Suppressor macrophage treated with lipopolysaccharide for 4 hours (primary cell): ENCODE data around the gene RALGAPB.
A peak's percentile ranks its signal among the peaks of the same experiment; 100 is the strongest.
"Not testable (repeated sequence)": the region's sequence is repeated elsewhere in the genome, so short reads cannot be mapped to it uniquely, and the experiment has no call there.

Source experiments
- DNase-seq: peaks from one replicate; pipeline ENCODE4 v3.0.0-alpha.2; 2020

The RALGAPB gene

GRCh38 chr20:38447931-38448675, 24.5 kb upstream of the RALGAPB start:
- DNase-seq: peak; percentile 29

GRCh38 chr20:38449046-38449445, 23.6 kb upstream of the RALGAPB start:
- no peak for DNase-seq

GRCh38 chr20:38450412-38450975, 22.1 kb upstream of the RALGAPB start:
- DNase-seq: no peak

GRCh38 chr20:38452880-38453624, 19.6 kb upstream of the RALGAPB start:
- no peak for DNase-seq

GRCh38 chr20:38453941-38454340, 18.7 kb upstream of the RALGAPB start:
- no peak for DNase-seq

GRCh38 chr20:38454556-38455473, 17.8 kb upstream of the RALGAPB start:
- DNase-seq: no peak

GRCh38 chr20:38458314-38458713, 14.3 kb upstream of the RALGAPB start:
- DNase-seq: no peak

- DNase-seq: no peak
These were observed 12.5 kb upstream of the RALGAPB start for GRCh38 chr20:38460040-38460623.

- DNase-seq: not testable (repeated sequence)
These were observed 12.0 kb upstream of the RALGAPB start for GRCh38 chr20:38460631-38461030.

- not testable (repeated sequence) for DNase-seq
These were observed 11.5 kb upstream of the RALGAPB start for GRCh38 chr20:38461167-38461566.

- not testable (repeated sequence) for DNase-seq
These were observed 11.1 kb upstream of the RALGAPB start for GRCh38 chr20:38461569-38461968.

GRCh38 chr20:38466171-38466570, 6.5 kb upstream of the RALGAPB start:
- DNase-seq: no peak

GRCh38 chr20:38466983-38467382, 5.7 kb upstream of the RALGAPB start:
- no peak for DNase-seq

- DNase-seq: no peak
These were observed 1.4 kb upstream of the RALGAPB start for GRCh38 chr20:38471245-38471644.

- DNase-seq: no peak
These were observed 593 bp upstream of the RALGAPB start for GRCh38 chr20:38471987-38472512.

GRCh38 chr20:38473367-38473795, 738 bp downstream of the RALGAPB start:
- no peak for DNase-seq

- DNase-seq: no peak
These were observed 5.1 kb downstream of the RALGAPB start for GRCh38 chr20:38477747-38478146.

GRCh38 chr20:38479596-38479995, 7.0 kb downstream of the RALGAPB start:
- DNase-seq: no peak

GRCh38 chr20:38485041-38485440, 12.4 kb downstream of the RALGAPB start:
- DNase-seq: no peak

- DNase-seq: no peak
These were observed 16.5 kb downstream of the RALGAPB start for GRCh38 chr20:38489181-38489580.

- DNase-seq: no peak
These were observed 24.7 kb downstream of the RALGAPB start for GRCh38 chr20:38497246-38497935.

- DNase-seq: no peak
These were observed 26.3 kb downstream of the RALGAPB start for GRCh38 chr20:38498909-38499308.
